ENCODE data around the gene FAM20A. TPM values are rescaled to one million over a fixed set of nuclear protein-coding genes. Genes with fewer than 3 reads are reported as not detected.

FAM20A gene
- total and polyA plus RNA-seq, 2 donors (not counting 1 experiment from before 2014, with no cell fraction given) = not detected

DNA sequence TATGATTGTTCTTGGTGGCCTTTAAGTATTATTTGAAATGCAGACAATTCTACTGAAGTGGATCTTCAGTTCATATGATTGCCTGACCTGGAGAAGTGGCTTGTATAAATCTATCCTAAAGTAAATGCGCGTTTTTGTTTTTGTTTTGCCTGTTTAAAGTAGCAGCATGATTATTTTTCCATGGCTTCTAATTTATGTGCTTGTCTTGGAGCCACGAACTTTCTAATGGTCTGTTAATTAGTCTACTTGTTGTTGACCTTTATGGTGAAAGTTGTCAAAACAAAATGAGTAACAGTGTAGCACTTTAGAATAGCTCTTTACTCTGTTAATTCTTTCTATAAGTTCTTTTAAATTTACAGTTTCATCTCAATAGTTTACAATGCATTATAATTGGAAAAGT is 87.2 kb downstream of the FAM20A start:
- WGBS (ENCODE audit: insufficient coverage) = 33% methylated on average over 1 of the region's 3 CpGs
- Mint-ChIP-seq H3K27ac (peak overlapping the region; percentile 100), H3K4me3 (peak overlapping the region; percentile 100), H3K4me1 (peaks cover 48% of the 10 kb centered on the region), H3K27me3 (no peaks in the 10 kb centered on the region), H3K9me3 (ENCODE audit: insufficient read depth) (no peaks in the 10 kb centered on the region)
- TF ChIP-seq EZH2 (IDR thresholded peaks at IDR 0.05; ENCODE audit: borderline replicate concordance, insufficient read depth, low read depth, low read length, poor library complexity, severe bottlenecking) = no peak
- TF ChIP-seq, protein P1, sequence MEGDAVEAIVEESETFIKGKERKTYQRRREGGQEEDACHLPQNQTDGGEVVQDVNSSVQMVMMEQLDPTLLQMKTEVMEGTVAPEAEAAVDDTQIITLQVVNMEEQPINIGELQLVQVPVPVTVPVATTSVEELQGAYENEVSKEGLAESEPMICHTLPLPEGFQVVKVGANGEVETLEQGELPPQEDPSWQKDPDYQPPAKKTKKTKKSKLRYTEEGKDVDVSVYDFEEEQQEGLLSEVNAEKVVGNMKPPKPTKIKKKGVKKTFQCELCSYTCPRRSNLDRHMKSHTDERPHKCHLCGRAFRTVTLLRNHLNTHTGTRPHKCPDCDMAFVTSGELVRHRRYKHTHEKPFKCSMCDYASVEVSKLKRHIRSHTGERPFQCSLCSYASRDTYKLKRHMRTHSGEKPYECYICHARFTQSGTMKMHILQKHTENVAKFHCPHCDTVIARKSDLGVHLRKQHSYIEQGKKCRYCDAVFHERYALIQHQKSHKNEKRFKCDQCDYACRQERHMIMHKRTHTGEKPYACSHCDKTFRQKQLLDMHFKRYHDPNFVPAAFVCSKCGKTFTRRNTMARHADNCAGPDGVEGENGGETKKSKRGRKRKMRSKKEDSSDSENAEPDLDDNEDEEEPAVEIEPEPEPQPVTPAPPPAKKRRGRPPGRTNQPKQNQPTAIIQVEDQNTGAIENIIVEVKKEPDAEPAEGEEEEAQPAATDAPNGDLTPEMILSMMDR (IDR thresholded peaks at IDR 0.05) = no peak
- Histone ChIP-seq H3K27ac (ENCODE audit: low read length in 2 of 2) (peak overlapping the region in 1 of 2 donors; percentile 99), H3K4me2 (replicated peaks; ENCODE audit: low read depth, low read length, poor library complexity, severe bottlenecking) (peak overlapping the region; percentile 95), H4K20me1 (ENCODE audit: control insufficient read depth, insufficient read depth, low read length, poor library complexity, severe bottlenecking) (peaks cover 26% of the 10 kb centered on the region), H3K36me3 (replicated peaks in 1 of 2; ENCODE audit: control extremely low read depth in 1 of 2, control insufficient read depth in 1 of 2, extremely low read depth in 1 of 2, insufficient read depth in 2 of 2, low read length in 1 of 2) (peaks cover 0 to 35% of the 10 kb centered on the region in 2 experiments), H3K9me3 (ENCODE audit: control extremely low read depth in 1 of 3, control insufficient read depth in 2 of 3, insufficient read depth in 1 of 3, low read length in 2 of 3) (no peaks in the 10 kb centered on the region), H3K4me1 (ENCODE audit: control insufficient read depth in 2 of 2, insufficient read depth in 2 of 2, low read length in 2 of 2) (peaks cover 25 to 28% of the 10 kb centered on the region in 2 donors), H3K4me3 (ENCODE audit: control extremely low read depth in 1 of 5, extremely low read depth in 1 of 5, insufficient read depth in 1 of 5, low read depth in 2 of 5, low read length in 4 of 5) (peak overlapping the region; percentile 46 to 99 (median 85)), H3K9ac (ENCODE audit: low read length) (peak overlapping the region; percentile 100), H3K27me3 (replicated peaks in 1 of 4; ENCODE audit: control extremely low read depth in 1 of 4, control insufficient read depth in 3 of 4, insufficient read depth in 4 of 4, low read length in 3 of 4) (no peaks in the 10 kb centered on the region), H3K79me2 (ENCODE audit: control insufficient read depth, insufficient read depth, low read length) (peaks cover 70% of the 10 kb centered on the region), H2AFZ (ENCODE audit: insufficient read depth, low read depth, low read length, poor library complexity, severe bottlenecking) (no peak overlapping the region)
- CTCF ChIA-PET = no interaction called here
- intact Hi-C loops (cut with micrococcal nuclease) = loop anchor here (2.0 to 5.0 kb wide), 5 partner anchors 223 to 1137 kb away; partner anchors contain the start of genes ABCA5, ARSG, BPTF and KPNA2
- DNase-seq (no peak), ATAC-seq (ENCODE audit: low read depth) (no peak)
- POLR2A ChIA-PET = no interaction called here

- Histone ChIP-seq H4K20me1 (ENCODE audit: control insufficient read depth, insufficient read depth, low read length, poor library complexity, severe bottlenecking) (peaks cover 20% of the 10 kb centered on the region), H3K4me2 (replicated peaks; ENCODE audit: low read depth, low read length, poor library complexity, severe bottlenecking) (peak overlapping the region; percentile 95), H3K4me1 (ENCODE audit: control insufficient read depth in 2 of 2, insufficient read depth in 2 of 2, low read length in 2 of 2) (peaks cover 25 to 28% of the 10 kb centered on the region in 2 donors), H3K4me3 (ENCODE audit: control extremely low read depth in 1 of 5, extremely low read depth in 1 of 5, insufficient read depth in 1 of 5, low read depth in 2 of 5, low read length in 4 of 5) (peak overlapping the region; percentile 46 to 99 (median 85)), H3K9me3 (ENCODE audit: control extremely low read depth in 1 of 3, control insufficient read depth in 2 of 3, insufficient read depth in 1 of 3, low read length in 2 of 3) (no peaks in the 10 kb centered on the region), H3K36me3 (replicated peaks in 1 of 2; ENCODE audit: control extremely low read depth in 1 of 2, control insufficient read depth in 1 of 2, extremely low read depth in 1 of 2, insufficient read depth in 2 of 2, low read length in 1 of 2) (peaks cover 0 to 27% of the 10 kb centered on the region in 2 experiments), H3K27ac (ENCODE audit: low read length in 2 of 2) (peak overlapping the region; percentile 99), H2AFZ (ENCODE audit: insufficient read depth, low read depth, low read length, poor library complexity, severe bottlenecking) (peak overlapping the region; percentile 85), H3K27me3 (replicated peaks in 1 of 4; ENCODE audit: control extremely low read depth in 1 of 4, control insufficient read depth in 3 of 4, insufficient read depth in 4 of 4, low read length in 3 of 4) (no peaks in the 10 kb centered on the region), H3K79me2 (ENCODE audit: control insufficient read depth, insufficient read depth, low read length) (peaks cover 61% of the 10 kb centered on the region), H3K9ac (ENCODE audit: low read length) (peak overlapping the region; percentile 100)
- TF ChIP-seq, protein P1 (IDR thresholded peaks at IDR 0.05) = no peak
- TF ChIP-seq EZH2 (IDR thresholded peaks at IDR 0.05; ENCODE audit: borderline replicate concordance, insufficient read depth, low read depth, low read length, poor library complexity, severe bottlenecking) = no peak
- Mint-ChIP-seq H3K27ac (peak overlapping the region; percentile 100), H3K4me3 (peak overlapping the region; percentile 100), H3K9me3 (ENCODE audit: insufficient read depth) (no peaks in the 10 kb centered on the region), H3K4me1 (peaks cover 45% of the 10 kb centered on the region), H3K27me3 (no peaks in the 10 kb centered on the region)
- ATAC-seq (ENCODE audit: low read depth) = no peak
- DNase-seq = no peak
- WGBS (ENCODE audit: insufficient coverage) = under 1% methylated on average over 12 of the region's 20 CpGs
- ChIA-PET CTCF (interaction anchor here (1.2 to 2.8 kb wide), 4 partner anchors 12 to 114 kb away, joined by 3 to 26 read pairs (median 12); no protein-coding TSS in a partner anchor), POLR2A (interaction anchor here (1.1 to 2.6 kb wide), 3 partner anchors 15 to 222 kb away, joined by 3 to 17 read pairs (median 5); partner anchors contain the start of genes SLC16A6 and WIPI1)
- intact Hi-C loops (cut with micrococcal nuclease) = loop anchor here (1.0 to 5.0 kb wide), 6 partner anchors 56 to 1136 kb away; partner anchors contain the start of genes ABCA5, ARSG, BPTF and KPNA2
Measured at GRCh38 chr17:68512960-68513474, 88.2 kb downstream of the FAM20A start.

Data from B cell (primary cell).